Measurements from ENCODE around the gene ANKRD55.
"Not testable (repeated sequence)": the region's sequence is repeated elsewhere in the genome, so short reads cannot be mapped to it uniquely, and the experiment has no call there.

The ANKRD55 gene

DNA sequence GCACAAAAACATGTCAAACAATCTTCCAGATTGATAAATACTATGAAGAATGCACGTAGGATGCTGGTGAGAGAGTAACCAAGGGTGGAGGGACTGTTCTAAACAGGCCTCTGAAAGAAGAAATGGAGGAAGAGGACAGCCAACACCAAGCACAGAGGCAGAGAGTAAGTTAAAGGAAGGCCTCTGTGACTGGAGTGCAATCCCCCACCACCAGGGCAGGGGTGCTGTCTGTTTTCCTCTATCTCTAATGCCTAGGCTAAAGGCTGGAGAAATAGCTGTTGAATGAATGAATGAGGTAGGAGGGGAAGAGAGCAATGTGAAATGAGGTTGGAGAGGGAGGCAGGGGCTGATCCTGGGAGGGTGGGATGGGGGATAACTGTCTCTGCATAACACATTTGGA lies 88.9 kb downstream of the ANKRD55 start:
- no peak for DNase-seq (ENCODE audit: low read depth)

DNA sequence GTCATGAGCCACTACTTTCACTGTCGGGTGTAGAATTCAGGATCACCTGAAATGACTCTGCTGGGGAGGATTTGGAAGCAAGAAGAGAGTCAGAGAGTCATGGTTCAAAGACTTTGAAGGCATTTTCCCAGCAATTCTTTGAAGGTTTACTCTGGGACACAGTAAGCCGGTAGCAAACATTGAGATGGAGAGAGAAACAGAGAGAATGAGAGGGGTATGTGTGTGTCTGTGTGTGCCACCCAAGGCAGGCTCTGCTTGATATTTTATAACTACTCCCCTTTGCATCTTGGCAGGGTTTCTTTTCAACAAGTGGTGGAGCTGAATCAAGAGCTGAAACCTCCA lies 89.8 kb downstream of the ANKRD55 start:
- no peak for DNase-seq (ENCODE audit: low read depth)

DNA sequence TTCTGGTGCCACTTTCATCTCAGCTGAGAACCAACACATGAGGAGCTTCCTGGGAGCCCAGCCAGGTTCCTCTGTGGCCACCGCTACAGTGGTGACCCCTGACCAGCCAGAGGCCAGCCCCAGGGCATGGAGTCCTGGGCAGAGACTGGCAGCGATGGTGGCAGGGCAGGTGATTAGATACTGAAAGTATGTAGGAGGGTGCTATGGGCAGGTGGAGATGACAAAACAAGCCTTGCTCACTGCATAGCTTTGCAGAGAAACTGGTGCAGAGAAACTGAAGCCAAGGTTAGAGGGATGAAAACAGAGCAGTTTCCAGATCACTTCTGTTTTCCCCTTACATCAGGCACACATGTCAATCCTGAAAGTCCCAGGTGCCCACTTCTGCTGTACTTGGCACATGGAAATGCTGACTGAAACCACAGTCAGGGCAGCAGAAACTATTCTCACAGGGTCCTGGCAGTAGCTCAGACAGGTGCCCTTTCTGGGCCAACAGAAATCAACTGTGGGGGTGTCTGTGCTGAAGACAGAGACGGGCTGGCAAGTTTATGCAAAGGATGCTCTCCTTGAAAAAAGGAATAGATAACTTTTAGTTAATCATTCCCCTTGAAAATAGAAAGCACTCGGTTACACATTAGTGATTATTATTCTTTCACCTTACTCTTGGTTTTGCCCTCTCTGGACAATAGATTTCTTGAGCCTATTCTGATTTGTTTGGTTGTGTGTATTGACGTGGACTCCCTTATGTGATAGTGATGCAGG lies 90.3 kb downstream of the ANKRD55 start:
- DNase-seq (ENCODE audit: low read depth) = no peak

DNA sequence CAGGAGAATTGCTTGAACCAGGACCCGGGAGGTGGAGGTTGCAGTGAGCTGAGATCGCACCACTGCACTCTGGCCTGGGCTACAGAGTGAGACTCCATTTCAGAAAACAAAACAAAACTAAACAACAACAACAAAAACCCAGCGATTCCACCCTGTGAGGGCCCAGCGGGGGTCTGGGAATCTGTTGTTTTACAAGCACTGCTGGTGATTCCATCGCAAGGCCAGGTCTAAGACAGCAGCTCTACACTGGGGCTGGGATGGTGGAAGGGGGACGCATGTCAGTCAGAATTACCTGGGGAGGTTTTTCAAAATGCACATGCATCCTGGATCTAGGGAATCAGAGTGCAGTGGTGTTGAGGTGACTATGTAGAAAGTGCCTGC lies 90.9 kb downstream of the ANKRD55 start:
- no peak for DNase-seq (ENCODE audit: low read depth)

DNA sequence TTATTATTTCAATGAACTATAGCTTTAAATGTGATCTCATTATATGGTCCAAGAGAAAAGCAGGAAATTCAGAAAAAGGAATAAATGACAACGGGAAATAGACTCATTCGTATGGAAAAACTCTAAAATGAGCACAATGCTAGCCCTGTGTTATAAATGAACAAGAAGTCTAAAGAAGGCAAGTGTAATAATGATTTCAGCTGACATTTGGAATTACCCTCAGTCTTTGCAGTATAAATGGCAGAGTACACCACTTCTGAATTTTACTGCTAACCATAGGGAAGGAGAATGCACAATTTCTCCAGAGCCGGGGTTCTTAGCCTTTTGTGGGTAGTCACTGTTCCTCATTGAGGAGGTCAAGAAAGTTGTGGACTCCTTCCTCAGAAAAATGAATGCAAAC lies 93.1 kb downstream of the ANKRD55 start:
- no peak for DNase-seq (ENCODE audit: low read depth)

DNA sequence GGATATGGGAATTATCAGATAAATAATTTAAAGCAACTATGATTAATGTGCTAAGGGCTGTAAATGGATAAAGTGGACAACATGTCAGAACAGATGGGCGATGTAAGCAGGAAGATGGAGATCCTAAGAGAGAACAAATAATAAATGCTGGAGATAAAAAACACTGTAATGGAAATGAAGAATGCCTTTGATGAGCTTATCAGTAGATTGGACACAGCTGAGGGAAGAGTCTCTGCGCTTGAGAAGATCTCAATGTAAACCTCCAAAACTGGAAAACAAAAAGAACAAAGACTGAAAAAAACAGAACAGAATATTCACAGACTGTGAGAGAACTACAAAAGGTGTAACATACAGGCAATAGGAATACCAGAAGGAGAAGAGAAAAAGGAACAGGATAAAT lies 102.5 kb downstream of the ANKRD55 start:
- DNase-seq (ENCODE audit: low read depth) = no peak

DNA sequence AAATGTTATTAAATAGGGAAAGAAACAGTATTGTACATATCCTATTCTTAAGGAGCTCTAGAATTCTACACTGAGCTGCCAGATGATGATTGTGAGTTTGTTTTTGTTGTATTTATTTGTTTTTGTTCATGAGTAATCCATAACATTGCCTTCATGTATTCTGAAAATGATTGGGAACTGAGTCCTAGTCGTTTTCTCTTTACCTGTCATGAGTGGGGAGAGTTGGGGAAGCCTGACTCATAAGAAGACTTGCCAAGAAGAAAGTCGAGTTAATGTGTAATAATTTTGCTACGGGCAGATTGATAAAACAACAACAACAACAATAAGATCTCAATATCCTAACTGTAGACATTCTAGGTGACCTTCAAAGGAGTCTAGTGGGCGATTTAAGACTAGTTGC lies 103.8 kb downstream of the ANKRD55 start:
- DNase-seq (ENCODE audit: low read depth) = no peak

DNA sequence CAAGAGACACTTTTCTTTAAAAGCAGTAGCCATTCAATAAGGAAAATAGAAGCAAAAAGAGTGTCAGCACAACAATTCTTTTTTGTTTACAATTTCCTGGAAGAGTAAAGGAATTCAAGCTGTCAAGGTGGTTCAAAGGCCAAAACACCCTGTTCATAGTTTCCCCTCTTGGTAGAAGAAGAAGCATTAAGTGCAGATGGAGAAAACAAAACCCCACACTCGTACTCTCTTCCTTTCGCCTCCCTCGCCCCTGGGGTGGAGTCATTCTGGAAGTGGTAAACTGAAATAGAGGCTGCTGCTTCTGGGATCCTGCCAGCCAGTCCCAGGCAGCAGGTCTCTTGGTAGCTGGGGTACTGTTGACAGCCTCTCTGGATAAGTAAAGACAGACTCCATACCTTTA lies 105.0 kb downstream of the ANKRD55 start:
- DNase-seq (ENCODE audit: low read depth) = no peak

DNA sequence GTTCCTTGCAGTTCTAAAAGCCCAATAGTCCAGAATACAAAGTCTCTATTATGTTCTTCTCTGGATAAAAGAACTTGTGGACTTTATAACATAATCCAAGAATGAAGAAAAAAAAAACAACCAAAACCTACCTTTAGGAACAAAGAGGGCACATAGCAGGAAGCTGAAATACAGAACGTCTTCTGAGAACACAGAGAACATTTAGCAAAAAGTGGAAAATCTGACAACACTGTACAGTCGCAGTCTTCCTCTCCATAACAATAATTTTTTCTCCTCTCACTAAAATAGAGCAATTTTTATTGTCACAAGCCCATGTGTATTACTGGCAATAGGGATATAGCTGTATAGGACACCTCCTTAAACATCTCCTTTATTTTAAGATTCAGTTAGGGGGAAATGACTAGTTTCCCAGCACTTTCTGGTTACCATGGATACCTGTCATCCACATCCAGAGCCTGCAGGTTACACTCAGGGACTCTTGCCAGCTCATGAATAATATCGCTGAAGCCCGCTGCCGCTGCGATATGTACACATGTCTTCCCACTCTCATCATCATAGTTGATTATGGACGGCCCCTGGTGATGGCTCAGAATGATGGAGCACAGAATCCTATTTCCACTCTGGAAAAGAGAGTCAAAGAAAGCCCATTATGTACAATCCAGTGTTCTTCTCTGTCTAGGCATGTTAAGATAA lies 106.5 kb downstream of the ANKRD55 start:
- DNase-seq (ENCODE audit: low read depth) = no peak

DNA sequence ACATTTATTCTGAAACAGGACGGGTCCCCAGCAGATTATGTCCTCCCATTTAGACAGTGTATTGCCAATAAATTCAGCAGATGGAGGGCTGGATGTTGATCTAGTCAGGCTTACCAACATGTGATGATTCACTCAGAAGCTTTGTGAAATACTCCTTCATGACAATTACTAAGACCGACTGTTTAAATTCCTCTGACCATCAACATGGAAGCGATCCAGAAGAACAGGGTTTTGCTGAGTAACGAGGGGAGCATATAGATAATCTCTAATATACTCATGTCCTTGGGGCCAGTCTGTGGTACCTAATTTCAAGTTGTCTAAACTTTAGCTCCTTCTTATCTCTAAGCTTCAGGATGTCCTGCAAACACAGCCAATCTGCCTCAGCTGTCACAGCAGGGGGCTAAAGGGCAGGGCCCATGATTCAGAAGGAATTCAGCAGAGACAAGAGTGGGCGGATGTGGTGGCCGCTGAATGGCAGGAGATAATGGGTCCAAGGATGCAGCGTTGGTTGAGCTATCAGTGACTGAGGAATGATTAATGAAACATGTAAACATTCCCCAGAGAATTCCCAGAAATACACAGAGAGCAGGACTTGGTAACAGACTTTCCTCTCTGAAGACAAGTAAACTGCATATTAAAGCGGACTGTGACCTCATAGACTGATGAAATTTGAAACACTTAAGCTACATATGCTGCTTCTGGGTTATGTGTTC lies 109.4 kb downstream of the ANKRD55 start:
- no peak for DNase-seq (ENCODE audit: low read depth)

DNA sequence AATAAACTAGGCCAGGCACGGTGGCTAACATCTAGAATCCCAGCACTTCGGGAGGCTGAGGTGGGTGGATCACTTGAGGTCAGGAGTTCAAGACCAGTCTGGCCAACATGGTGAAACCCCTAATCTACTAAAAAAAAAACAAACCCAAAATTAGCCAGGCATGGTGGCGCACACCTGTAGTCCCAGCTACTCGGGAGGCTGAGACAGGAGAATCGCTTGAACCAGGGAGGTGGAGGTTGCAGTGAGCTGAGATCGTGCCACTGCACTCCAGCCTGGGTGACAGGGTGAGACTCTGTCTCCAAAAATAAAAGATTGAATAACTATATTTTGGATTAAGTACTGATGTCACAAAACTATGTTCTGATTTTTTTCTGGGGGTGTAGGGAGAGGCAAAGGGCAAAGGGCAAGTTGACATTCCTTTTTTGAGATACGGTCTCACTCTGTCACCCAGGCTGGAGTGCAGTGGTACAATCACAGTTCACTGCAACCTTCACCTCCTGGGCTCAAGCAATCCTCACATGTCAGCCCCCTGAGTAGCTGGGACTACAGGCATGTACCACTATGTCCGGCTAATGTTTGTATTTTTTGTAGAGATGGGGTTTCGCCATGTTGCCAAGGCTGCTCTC lies 110.7 kb downstream of the ANKRD55 start:
- not testable (repeated sequence) for DNase-seq (ENCODE audit: low read depth)

DNA sequence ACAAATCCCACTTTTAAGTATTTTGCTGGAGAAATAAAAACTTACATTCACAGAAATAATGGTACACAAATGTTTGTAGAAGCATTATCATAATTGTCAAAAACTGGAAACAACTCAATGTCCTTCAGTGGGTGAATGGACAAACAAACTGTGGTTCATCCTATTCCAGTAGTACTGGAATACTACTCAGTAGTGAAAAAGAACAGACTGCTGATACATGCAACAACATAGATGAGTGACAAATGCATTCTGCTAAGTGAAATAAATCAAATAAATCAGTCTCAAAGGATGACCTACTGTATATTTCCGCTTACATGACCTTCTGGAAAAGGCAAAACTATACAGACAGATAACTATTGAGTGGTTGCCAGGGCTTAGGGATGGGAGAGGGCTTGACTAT lies 114.1 kb downstream of the ANKRD55 start:
- no peak for DNase-seq (ENCODE audit: low read depth)

DNA sequence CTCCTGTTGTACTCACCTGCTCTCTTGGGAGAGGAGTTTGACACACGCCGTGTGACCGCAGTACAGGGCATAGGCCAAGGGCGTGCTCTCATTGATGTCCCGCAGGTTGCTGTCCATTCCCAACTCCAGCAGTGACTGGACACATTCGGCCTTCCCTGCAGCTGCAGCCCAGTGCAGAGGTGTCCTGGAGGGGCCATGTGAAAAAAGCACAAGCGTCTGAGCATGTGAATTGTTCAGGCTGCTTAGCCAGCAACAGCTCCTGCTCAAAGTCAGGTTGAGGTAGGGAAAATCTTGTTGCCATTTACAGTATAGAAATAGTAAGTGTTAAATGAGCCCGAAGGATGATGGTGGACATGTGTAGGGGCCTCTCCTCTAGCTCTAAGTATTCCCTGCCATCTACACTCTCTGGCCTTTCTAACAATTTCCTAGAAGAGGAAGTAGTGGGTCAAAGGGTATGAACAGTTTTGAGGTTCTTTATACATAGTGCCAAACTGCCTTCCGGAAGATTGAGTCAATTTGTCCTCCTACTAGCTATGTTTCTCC lies 116.5 kb downstream of the ANKRD55 start:
- DNase-seq (ENCODE audit: low read depth) = no peak

DNA sequence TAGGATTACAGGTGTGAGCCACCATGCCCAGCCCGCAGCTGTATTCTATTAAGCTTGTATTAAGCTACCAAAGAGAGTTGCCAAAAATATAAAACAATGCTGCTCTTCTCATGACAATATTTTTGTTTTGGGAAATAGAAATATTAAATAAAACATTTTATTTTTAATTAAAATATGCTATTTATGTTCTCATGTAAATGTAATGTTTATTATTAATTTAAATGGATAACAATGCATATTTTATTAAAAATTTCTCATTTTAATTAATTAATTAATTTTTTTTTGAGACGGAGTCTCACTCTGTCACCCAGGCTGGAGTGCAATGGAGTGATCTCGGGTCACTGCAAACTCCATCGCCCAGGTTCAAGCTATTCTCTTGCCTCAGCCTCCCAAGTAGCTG lies 117.5 kb downstream of the ANKRD55 start:
- DNase-seq (ENCODE audit: low read depth) = no peak

DNA sequence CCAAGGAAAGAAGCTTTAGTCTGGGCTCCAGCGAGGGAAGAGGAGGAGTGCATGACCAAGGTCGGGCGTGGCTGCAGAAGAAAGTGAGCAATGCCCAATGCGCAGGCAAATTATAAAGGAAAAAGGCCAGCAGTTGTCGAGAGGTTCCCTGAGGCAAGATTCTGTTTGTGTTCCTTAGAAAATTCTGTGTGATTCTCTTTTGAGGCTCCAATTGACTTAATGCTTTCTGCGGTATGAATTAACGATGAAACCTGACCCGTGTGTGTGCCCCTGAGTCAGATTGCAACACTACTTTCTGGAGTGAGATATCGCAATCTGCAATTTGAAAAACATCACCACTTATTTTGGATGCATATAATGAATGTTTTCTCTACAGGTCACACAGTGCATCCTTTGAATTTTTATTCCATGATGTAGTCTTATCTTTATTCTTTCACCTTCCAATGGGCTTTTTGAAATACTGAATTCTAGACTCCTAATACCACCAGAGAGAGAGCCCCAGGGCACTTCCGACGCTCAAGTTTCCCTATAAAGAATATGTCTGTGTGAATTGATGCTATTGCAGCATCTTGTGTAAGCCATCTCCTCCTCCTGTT lies 120.5 kb downstream of the ANKRD55 start:
- DNase-seq (ENCODE audit: low read depth) = no peak

DNA sequence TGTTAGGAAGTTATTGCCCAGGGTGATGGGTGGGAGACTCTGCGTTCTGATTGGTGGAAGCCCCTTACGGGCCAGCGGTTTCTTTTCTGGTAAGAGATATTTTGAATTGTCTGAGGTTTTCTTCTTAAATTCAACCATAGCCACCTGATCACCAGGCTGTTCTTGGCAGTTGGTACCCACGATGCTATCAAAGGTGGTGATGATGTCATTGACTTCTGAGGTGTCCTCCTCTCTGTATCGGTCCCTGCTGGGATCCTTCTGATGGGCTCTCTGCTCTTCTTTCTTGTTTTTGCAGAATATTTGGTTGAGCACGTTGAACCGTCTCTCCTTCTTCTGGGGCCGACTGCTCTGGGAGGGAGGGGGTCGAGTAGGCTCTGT lies 121.7 kb downstream of the ANKRD55 start:
- no peak for DNase-seq (ENCODE audit: low read depth)

DNA sequence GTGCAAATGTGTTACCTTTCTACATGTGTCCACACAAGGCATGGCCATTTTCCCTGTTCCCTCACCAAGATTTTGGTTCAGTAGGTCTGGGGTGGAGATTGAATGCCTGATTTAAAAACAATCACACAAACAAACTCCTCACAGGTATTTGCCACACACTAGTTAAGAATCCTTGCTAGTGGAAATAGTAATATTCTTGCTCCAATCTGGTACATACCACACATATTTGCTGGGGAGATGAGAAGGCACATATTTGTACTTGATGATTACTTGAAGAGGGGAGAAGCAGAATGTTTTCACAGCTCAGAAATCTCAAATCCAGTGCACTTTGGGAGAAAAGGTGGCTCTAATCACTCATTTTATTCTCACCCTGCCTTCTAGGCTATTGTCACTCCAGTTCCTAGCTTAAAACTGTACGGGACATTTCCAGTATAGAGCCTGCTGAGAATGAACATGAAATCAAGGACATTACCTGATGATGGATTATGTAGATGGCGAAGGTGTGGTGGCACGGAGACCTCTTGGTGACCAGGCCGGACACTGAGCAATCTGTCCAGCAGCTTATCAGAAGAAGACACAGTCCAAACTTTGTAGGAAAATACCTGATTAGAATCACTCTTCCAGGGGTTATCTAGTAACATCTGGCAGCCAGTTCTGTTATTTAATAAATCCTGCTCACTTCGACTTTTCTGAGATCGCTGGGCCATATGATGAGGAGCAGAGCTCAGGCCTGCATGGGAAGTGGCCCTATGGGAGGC lies 122.3 kb downstream of the ANKRD55 start:
- no peak for DNase-seq (ENCODE audit: low read depth)

DNA sequence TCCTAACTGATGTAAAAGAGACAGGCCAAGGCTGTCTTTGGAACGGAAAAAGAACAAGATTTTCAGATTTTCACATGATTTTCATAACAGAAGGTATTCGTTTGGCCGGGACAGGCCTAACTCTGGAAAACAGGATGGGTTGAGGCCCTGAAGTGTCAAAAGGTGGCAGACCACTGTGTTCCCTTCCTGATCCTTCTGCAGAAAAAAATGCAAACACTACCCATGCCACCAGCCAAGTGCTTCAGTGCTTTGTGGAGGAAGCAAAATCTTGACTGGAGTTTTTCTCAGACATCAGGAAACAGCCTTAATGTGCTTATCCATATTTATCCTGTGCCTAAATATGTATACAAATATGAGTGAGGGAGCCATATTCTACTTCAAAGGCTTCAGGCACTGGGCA lies 124.9 kb downstream of the ANKRD55 start:
- no peak for DNase-seq (ENCODE audit: low read depth)

DNA sequence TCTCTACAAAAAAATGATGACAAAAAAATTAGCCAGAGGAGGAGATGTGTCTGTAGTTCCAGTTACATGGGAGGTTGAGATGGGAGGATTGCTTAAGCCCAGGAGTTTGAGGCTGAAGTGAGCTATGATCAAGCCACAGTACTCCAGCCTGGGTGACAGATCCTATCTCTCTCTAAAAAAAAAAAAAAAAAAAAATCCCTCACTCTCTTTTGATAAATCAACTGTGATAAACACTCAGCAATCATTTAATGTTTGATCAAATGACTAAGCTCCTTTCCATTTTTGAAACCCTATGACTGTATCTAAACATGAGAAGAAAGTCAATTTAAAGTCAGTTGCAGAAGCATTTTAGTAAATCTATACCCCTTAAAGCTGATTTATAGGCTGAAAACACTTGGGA lies 126.3 kb downstream of the ANKRD55 start:
- DNase-seq (ENCODE audit: low read depth) = no peak

DNA sequence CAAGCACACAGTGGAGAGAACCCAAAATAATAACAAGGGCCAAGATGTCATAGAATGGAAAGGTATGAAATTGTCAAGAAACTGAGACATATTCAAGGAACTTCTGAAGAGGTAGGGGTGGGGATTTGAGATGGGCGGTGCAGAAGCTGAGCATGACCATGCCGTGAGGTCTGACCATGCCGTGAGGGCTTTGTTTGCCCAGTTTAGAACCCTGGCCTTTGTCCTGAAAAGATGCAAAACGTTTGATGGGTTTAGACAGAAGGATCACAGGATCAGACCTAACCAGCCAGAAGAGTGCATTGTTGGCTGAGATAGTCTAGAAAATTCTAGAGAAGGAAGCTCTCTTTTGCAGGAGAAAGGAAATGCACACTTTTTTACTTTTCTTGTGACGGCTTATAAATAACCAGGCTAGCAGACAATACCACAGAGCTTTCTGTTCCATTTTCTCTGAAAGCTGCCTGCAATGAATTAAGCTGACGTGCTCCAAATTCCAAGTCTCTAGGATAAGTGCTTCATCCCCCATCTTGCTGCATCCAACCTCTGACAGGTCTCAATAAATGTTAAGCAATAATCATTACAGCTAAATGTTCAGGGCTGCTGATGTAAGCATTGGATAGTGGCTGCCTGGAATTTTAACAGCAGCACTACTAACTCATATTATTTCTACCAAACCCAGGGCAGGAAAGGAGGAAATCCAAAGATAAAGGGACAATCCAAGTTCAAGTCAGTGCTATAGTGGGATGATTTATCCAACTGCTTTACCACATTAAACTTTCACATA lies 127.4 kb downstream of the ANKRD55 start:
- no peak for DNase-seq (ENCODE audit: low read depth)

DNA sequence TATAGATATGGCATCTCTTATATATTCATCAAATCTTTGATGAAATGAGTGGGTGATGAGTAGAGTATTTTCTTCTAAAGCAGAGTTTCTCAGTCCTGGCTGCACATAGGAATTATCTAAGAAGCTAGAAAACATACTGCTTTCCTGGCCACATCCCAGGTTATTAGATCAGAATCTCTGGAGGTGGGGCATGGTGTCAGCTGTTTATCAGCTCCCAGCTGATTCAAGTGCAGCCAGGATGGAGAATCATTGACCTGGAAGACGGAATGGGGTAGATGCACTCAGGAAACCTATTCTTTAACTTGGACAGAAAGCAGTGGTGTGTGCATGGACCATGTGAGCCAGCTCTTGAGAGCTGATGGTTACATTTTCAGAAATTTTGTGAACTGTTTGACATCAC lies 130.2 kb downstream of the ANKRD55 start:
- no peak for DNase-seq (ENCODE audit: low read depth)

Data from stimulated activated CD8-positive, alpha-beta memory T cell treated with anti-CD3 and anti-CD28 coated beads, Interleukin-15, amount 100 ng/mL, for 1 hour (primary cell).